AML-193 (cell line): ENCODE results near the gene SF3A2.

Source experiments
- DNase-seq, 2 experiments: peaks; one replicate each; lab custom pipeline; 2025; lab: John Stamatoyannopoulos, UW

Gene SF3A2

GRCh38 chr19:2207991-2208860 lies 28.4 kb upstream of the SF3A2 start:
- no peak for DNase-seq

DNA sequence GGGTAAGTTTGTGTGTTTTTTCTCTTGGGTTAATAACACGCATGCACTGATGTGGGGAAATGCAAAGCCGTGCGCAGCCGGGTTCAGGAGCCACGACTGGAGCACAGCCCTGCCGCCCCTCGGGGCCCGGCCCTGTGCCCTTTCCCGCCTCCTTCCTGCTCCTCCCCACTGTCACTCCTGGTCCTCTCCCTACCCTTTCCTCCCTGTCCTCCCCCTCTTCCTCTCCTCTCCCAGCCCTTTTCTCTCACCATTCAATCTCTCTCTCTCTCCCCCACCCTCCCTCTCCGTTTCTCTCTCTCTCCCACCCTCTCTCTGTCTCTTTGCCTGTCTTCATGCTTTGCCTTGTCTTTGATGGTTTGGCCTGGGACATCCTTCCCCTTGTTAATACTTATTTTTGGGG lies 27.6 kb upstream of the SF3A2 start:
- DNase-seq: no peak

DNA sequence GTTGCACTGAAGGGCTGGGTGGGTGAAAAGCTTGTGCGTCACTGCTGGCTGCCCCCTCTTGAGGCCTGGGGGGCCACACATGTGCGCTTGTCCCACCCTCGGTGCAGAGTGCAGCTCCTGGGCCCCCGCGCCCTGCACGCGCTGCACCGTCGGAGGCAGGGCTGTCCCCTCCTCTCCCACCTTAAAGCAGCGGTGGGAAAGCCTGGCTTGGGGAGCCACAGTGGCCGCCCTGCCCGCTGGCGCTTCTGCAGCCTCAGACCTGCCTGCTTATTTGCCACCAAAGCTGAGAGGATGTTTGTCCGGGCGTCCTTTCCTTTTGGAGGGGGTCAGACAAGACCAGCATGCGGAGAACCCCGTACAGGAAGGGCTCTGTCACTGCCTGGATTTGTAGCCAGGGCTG lies 27.2 kb upstream of the SF3A2 start:
- no peak for DNase-seq

GRCh38 chr19:2210206-2210605 lies 26.4 kb upstream of the SF3A2 start:
- no peak for DNase-seq

GRCh38 chr19:2210987-2211740 lies 25.5 kb upstream of the SF3A2 start:
- no peak for DNase-seq

DNA sequence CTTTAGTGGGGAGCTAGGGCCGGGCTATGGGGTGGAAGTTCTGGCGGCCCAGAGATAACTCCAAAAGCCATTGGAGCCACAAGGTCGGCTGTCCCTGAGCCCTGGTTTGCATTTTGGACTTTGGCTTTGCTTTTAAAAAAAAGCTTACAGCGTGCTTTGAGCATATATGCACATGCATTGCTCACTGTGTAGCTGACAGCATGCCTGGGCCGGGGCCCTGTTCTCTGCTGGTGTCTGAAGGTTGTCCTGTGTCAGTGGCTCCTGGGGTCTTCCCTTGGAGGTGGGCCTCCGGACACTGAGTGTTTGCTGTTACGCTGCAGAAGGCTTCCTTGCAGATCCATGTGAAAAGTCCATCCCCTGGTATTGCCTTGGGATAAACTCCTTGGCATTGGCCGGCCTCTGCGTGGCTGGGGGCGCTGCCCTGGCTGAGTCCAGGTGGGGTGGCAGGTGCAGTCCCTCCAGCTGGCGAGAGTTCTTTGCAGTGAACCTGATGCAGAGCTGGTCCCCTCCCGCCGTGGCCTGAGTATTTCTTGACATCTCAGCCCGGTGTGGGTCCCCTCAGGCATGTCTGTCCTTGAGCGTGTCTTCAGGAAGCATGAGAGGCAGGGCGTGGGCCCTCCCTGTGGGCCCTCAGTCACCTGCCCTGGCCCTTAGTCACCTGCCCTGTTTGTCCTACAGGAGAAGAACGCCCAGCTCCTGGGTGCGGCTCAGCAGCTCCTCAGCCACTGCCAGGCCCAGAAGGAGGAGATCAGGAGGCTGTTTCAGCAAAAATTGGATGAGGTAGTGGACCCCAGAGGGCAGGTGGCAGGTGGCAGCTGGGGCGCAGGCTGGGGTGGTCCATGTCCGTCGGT lies 23.5 kb upstream of the SF3A2 start:
- no peak for DNase-seq

DNA sequence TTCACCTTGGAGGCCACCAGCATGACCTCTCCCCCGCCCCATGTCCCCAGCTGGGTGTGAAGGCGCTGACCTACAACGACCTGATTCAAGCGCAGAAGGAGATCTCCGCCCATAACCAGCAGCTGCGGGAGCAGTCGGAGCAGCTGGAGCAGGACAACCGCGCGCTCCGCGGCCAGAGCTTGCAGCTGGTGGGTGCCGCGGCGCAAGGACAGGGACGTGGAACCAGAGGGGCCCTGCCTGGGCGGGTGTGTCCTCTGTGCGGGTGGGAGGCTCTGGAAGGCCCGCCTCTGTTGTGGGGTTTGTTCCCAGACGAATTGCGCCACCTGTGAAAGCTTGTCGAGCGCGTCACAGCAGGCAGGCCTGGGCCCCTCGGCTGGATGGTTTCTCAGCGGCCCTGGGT lies 22.8 kb upstream of the SF3A2 start:
- DNase-seq: no peak

DNA sequence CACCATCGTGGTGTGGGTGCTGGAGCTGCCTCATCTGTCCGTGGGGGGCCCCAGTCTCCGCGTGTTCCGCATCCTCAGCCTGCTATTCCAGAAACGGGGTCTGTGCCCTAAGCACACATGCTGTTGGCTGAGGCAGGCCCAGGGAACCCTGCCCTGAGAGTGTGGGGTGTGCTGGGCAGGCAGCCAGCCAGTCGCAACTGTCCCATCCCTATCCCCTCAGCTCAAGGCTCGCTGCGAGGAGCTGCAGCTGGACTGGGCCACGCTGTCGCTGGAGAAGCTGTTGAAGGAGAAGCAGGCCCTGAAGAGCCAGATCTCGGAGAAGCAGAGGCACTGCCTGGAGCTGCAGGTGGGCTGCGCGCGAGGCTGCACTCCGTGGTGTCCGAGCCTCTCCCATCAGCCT lies 22.4 kb upstream of the SF3A2 start:
- DNase-seq: no peak

- DNase-seq: no peak
These were observed 21.3 kb upstream of the SF3A2 start for GRCh38 chr19:2215281-2215751.

GRCh38 chr19:2216361-2217225 lies 20.0 kb upstream of the SF3A2 start:
- no peak for DNase-seq

DNA sequence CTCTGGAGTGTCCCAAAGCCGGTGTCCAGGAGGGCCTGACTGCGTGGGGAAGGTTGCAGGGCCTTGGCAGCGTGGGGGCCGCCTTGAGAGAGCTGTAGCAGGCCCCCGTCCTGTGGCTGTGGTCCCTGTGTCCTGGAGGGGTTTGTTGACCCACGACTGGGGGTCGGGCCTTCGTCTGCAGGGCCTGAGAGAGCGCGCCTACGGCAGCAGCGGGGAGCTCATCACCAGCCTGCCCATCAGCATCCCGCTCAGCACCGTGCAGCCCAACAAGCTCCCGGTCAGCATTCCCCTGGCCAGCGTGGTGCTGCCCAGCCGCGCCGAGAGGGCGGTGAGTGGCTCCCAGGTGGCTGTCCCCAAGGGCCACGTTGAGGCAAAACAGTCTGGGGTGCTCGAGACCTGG lies 19.0 kb upstream of the SF3A2 start:
- DNase-seq: no peak

GRCh38 chr19:2219726-2220125 lies 16.9 kb upstream of the SF3A2 start:
- DNase-seq: no peak

DNA sequence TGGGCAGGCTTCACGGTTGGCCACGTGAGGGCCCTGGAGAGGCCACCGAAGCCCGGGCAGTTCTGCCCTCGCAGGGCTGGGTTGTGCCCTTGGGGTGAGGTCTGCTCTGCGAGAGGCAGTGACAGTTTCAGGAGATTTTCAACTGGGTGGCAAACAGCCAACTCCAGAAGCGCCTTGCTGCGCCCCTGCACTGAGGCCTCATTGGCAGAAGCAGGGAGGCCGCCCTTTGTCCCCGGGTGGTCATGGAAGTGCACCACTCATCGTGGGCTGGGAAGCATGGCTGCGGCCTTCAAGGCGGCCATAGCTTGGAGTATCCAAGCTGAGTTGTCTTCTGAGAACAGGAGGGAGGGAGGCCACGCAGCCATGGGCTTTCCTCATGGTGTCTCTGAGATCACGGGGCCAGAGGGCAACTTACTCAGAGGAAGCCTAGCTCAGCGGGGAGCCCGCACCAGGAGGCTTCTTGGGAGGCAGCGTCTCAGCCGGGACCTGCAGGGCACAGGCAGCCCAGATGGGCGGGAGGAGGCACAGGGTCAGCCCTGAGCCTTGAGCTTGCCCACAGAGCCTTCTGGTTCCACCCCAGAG lies 15.3 kb upstream of the SF3A2 start:
- DNase-seq: no peak

GRCh38 chr19:2221918-2222317 lies 14.7 kb upstream of the SF3A2 start:
- no peak for DNase-seq

- no peak for DNase-seq
These were observed 13.2 kb upstream of the SF3A2 start for GRCh38 chr19:2223391-2223790.

DNA sequence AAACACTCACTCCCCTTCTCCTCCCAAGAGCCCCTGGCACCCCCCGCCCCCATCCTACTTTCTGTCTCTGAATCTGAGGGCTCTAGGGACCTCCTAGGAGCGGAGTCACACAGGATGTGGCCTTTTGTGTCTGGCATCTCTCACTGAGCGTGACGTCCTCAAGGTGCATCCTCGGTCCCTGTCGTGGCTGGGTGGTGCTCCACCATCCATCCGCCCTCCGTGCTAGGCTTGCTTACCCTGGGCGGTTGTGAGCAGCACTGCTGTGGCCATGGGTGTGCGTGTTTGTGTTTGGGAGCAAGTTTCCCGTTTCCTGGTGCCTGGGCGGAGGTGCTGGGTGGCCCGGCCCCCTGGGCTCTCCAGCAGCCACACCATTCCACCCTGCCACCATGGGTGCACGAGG lies 12.7 kb upstream of the SF3A2 start:
- no peak for DNase-seq

- DNase-seq: no peak
These were observed 11.8 kb upstream of the SF3A2 start for GRCh38 chr19:2224754-2225349.

DNA sequence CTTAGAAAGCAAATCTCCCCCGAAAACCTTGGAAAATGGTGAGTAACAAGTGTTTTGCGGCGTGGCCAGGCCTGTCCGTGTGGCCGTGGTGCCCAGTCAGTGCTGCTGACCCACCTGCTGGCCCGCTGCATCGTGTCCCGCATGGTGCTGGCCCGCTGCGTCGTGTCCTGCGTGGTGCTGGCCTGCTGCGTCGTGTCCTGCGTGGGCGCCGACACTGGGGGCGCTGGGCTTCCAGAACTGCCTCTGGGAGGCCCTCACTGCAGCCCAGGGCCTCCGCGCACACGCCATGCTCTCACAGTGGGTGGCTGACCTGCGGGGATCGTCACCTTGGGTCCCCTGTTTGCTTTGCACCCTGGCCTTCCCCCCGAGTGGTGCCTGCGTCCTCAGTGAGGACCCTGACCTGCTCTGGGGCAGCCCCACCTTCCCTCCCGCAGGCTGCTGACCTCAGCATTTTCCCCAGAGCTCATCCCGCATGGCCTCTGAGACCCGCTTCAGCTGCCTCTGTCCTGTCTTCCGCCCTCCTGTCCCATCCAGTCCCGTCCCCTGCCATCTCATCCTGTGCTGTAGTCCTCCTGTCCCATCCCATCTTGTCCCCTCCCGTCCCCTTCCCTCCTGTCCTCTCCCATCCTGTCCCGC lies 11.1 kb upstream of the SF3A2 start:
- no peak for DNase-seq

DNA sequence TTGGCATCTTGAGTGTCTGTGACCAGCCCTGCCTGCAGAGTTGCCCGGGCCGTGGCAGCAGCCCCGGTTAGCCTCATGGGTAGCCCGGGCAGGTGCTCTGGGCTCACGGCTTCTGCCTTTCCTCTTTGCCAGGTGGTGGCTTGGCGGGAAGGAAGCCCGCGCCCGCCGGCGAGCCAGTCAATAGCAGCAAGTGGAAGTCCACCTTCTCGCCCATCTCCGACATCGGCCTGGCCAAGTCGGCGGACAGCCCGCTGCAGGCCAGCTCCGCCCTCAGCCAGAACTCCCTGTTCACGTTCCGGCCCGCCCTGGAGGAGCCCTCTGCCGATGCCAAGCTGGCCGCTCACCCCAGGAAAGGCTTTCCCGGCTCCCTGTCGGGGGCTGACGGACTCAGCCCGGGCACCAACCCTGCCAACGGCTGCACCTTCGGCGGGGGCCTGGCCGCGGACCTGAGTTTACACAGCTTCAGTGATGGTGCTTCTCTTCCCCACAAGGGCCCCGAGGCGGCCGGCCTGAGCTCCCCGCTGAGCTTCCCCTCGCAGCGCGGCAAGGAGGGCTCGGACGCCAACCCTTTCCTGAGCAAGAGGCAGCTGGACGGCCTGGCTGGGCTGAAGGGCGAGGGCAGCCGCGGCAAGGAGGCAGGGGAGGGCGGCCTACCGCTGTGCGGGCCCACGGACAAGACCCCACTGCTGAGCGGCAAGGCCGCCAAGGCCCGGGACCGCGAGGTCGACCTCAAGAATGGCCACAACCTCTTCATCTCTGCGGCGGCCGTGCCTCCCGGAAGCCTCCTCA lies 10.4 kb upstream of the SF3A2 start:
- DNase-seq: no peak
